ENCODE results near the gene MX1.

Gene MX1

DNA sequence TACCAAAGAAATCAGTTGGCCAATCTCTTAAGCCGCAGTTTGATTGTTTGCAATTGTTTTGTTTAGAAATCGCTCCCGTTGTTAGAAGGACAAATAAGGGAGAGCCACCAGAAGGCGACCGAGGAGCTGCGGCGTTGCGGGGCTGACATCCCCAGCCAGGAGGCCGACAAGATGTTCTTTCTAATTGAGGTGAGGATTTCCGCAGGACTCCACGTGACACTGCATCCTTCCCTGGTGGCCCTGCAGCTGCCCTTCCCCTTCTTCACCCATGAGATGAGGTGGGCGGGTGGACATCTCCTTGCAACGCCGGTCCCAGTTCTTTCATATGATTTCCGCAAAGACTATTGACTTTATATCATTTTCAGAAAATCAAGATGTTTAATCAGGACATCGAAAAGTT lies 27.2 kb upstream of the MX1 start:
- H3K4me3 ChIP-seq (ENCODE audit: control insufficient read depth in 1 of 7, extremely low read depth in 1 of 7, insufficient read depth in 4 of 7, low read depth in 2 of 7, low read length in 6 of 7) = no peak overlapping the region
- peaks cover 0 to 29% (median 3%) of the 10 kb centered on the region in 4 experiments for H3K36me3 ChIP-seq (ENCODE audit: control insufficient read depth in 4 of 4, insufficient read depth in 4 of 4, low read length in 3 of 4)
- no peak for DNase-seq
- no peaks in the 10 kb centered on the region for H3K9me3 ChIP-seq (ENCODE audit: control extremely low read depth in 1 of 5, control insufficient read depth in 4 of 5, insufficient read depth in 2 of 5, low read depth in 1 of 5, low read length in 4 of 5)
- peaks cover 13 to 21% (median 16%) of the 10 kb centered on the region in 4 experiments for H3K4me1 ChIP-seq (ENCODE audit: control extremely low read depth in 1 of 4, control insufficient read depth in 4 of 4, insufficient read depth in 4 of 4, low read length in 3 of 4)
- no peak overlapping the region for H3K27ac ChIP-seq (ENCODE audit: insufficient read depth in 1 of 2, low read depth in 1 of 2, low read length in 2 of 2, poor library complexity in 1 of 2, severe bottlenecking in 2 of 2)
- ChIA-PET CTCF (no interaction called here), POLR2A (no interaction called here)
- H3K27me3 ChIP-seq (replicated peaks in 2 of 5; ENCODE audit: control insufficient read depth in 4 of 5, insufficient read depth in 5 of 5, low read length in 4 of 5) = no peaks in the 10 kb centered on the region
- over 99% methylated on average over 11 of the region's 16 CpGs for WGBS (ENCODE audit: insufficient coverage)

GRCh38 chr21:41399246-41399800 lies 26.7 kb upstream of the MX1 start:
- POLR2A ChIA-PET = no interaction called here

DNA sequence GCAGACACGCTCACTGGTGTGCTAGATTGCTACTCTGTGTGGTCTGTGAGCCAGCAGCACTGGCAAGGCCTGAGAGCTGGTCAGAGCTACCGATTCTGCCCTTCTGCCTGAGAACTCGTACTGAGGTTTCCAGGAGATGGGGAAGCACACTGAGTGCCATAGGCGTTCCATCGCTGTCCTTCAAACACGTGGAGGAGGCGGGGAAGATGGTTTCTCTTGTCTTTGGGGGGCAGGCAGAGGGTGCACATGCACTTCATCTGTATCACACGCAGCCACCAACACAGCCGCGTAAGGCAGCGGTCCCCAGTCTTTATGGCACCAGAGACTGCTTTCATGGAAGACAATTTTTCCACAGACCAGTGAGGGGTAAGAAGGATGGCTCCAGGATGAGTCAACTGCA lies 23.8 kb upstream of the MX1 start:
- CTCF ChIA-PET = interaction anchor here (1.2 kb wide), 1 partner anchor 27 kb away, joined by 3 read pairs; no protein-coding TSS in a partner anchor

More at GRCh38 chr21:41399246-41399800, 26.7 kb upstream of the MX1 start:
- 100% methylated on average over 4 of the region's 7 CpGs for WGBS (ENCODE audit: insufficient coverage)
- Histone ChIP-seq H3K9me3 (ENCODE audit: control extremely low read depth in 1 of 5, control insufficient read depth in 4 of 5, insufficient read depth in 2 of 5, low read depth in 1 of 5, low read length in 4 of 5) (no peaks in the 10 kb centered on the region), H3K36me3 (ENCODE audit: control insufficient read depth in 4 of 4, insufficient read depth in 4 of 4, low read length in 3 of 4) (peaks cover 0 to 33% (median 3%) of the 10 kb centered on the region in 4 experiments), H3K4me3 (ENCODE audit: control insufficient read depth in 1 of 7, extremely low read depth in 1 of 7, insufficient read depth in 4 of 7, low read depth in 2 of 7, low read length in 6 of 7) (no peak overlapping the region), H3K27me3 (replicated peaks in 2 of 5; ENCODE audit: control insufficient read depth in 4 of 5, insufficient read depth in 5 of 5, low read length in 4 of 5) (no peaks in the 10 kb centered on the region), H3K4me1 (ENCODE audit: control extremely low read depth in 1 of 4, control insufficient read depth in 4 of 4, insufficient read depth in 4 of 4, low read length in 3 of 4) (peaks cover 13 to 21% (median 16%) of the 10 kb centered on the region in 4 experiments), H3K27ac (ENCODE audit: insufficient read depth in 1 of 2, low read depth in 1 of 2, low read length in 2 of 2, poor library complexity in 1 of 2, severe bottlenecking in 2 of 2) (no peak overlapping the region)
- DNase-seq = no peak
- CTCF ChIA-PET = interaction anchor here (1.2 kb wide), 1 partner anchor 115 kb away, joined by 4 read pairs; no protein-coding TSS in a partner anchor

DNA sequence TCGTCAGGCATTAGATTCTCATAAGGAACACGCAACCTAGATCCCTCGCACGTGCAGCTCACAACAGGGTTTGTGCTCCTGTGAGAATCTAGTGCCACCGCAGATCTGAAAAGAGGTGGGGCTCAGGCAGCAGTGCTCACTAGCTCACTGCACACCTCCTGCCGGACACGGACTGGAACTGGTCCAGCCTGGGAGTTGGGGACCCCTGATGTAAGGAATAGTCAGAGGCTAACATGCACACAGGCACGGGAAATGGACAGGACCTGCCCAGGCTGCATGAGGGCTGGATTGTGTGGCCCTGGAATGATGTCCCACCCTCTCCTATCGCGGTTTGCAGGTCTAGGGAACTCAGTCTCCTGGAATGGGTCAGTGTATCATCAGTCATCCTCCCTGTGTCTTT lies 23.2 kb upstream of the MX1 start:
- WGBS (ENCODE audit: insufficient coverage) = 100% methylated on average over 9 of the region's 10 CpGs
- no peak overlapping the region for H3K4me3 ChIP-seq (ENCODE audit: control insufficient read depth in 1 of 7, extremely low read depth in 1 of 7, insufficient read depth in 4 of 7, low read depth in 2 of 7, low read length in 6 of 7)
- H3K36me3 ChIP-seq (ENCODE audit: control insufficient read depth in 4 of 4, insufficient read depth in 4 of 4, low read length in 3 of 4) = peaks cover 0 to 36% (median 6%) of the 10 kb centered on the region in 4 experiments
- ChIA-PET CTCF (no interaction called here), POLR2A (no interaction called here)
- peaks cover 0 to 3% (median 0%) of the 10 kb centered on the region in 4 experiments for H3K4me1 ChIP-seq (ENCODE audit: control extremely low read depth in 1 of 4, control insufficient read depth in 4 of 4, insufficient read depth in 4 of 4, low read length in 3 of 4)
- no peaks in the 10 kb centered on the region for H3K9me3 ChIP-seq (ENCODE audit: control extremely low read depth in 1 of 5, control insufficient read depth in 4 of 5, insufficient read depth in 2 of 5, low read depth in 1 of 5, low read length in 4 of 5)
- H3K27ac ChIP-seq (ENCODE audit: insufficient read depth in 1 of 2, low read depth in 1 of 2, low read length in 2 of 2, poor library complexity in 1 of 2, severe bottlenecking in 2 of 2) = no peak overlapping the region
- no peaks in the 10 kb centered on the region for H3K27me3 ChIP-seq (replicated peaks in 2 of 5; ENCODE audit: control insufficient read depth in 4 of 5, insufficient read depth in 5 of 5, low read length in 4 of 5)
- no peak for DNase-seq

More for the DNA sequence above, 23.8 kb upstream of the MX1 start:
- H3K36me3 ChIP-seq (ENCODE audit: control insufficient read depth in 4 of 4, insufficient read depth in 4 of 4, low read length in 3 of 4) = peaks cover 0 to 33% (median 3%) of the 10 kb centered on the region in 4 experiments
- WGBS (ENCODE audit: insufficient coverage) = 97% methylated on average over 6 of the region's 11 CpGs
- peaks cover 3 to 9% (median 4%) of the 10 kb centered on the region in 4 experiments for H3K4me1 ChIP-seq (ENCODE audit: control extremely low read depth in 1 of 4, control insufficient read depth in 4 of 4, insufficient read depth in 4 of 4, low read length in 3 of 4)
- no peaks in the 10 kb centered on the region for H3K9me3 ChIP-seq (ENCODE audit: control extremely low read depth in 1 of 5, control insufficient read depth in 4 of 5, insufficient read depth in 2 of 5, low read depth in 1 of 5, low read length in 4 of 5)
- POLR2A ChIA-PET = no interaction called here
- no peak overlapping the region for H3K4me3 ChIP-seq (ENCODE audit: control insufficient read depth in 1 of 7, extremely low read depth in 1 of 7, insufficient read depth in 4 of 7, low read depth in 2 of 7, low read length in 6 of 7)
- no peak for DNase-seq
- H3K27me3 ChIP-seq (replicated peaks in 2 of 5; ENCODE audit: control insufficient read depth in 4 of 5, insufficient read depth in 5 of 5, low read length in 4 of 5) = no peaks in the 10 kb centered on the region
- no peak overlapping the region for H3K27ac ChIP-seq (ENCODE audit: insufficient read depth in 1 of 2, low read depth in 1 of 2, low read length in 2 of 2, poor library complexity in 1 of 2, severe bottlenecking in 2 of 2)

- WGBS (ENCODE audit: insufficient coverage) = 96% methylated on average over 9 of the region's 9 CpGs
- DNase-seq = no peak
- peaks cover 0 to 3% (median 0%) of the 10 kb centered on the region in 4 experiments for H3K4me1 ChIP-seq (ENCODE audit: control extremely low read depth in 1 of 4, control insufficient read depth in 4 of 4, insufficient read depth in 4 of 4, low read length in 3 of 4)
- H3K36me3 ChIP-seq (ENCODE audit: control insufficient read depth in 4 of 4, insufficient read depth in 4 of 4, low read length in 3 of 4) = peaks cover 0 to 42% (median 6%) of the 10 kb centered on the region in 4 experiments
- no peaks in the 10 kb centered on the region for H3K9me3 ChIP-seq (ENCODE audit: control extremely low read depth in 1 of 5, control insufficient read depth in 4 of 5, insufficient read depth in 2 of 5, low read depth in 1 of 5, low read length in 4 of 5)
- CTCF ChIA-PET = no interaction called here
- H3K27me3 ChIP-seq (replicated peaks in 2 of 5; ENCODE audit: control insufficient read depth in 4 of 5, insufficient read depth in 5 of 5, low read length in 4 of 5) = no peaks in the 10 kb centered on the region
- no peak overlapping the region for H3K4me3 ChIP-seq (ENCODE audit: control insufficient read depth in 1 of 7, extremely low read depth in 1 of 7, insufficient read depth in 4 of 7, low read depth in 2 of 7, low read length in 6 of 7)
- POLR2A ChIA-PET = no interaction called here
- no peak overlapping the region for H3K27ac ChIP-seq (ENCODE audit: insufficient read depth in 1 of 2, low read depth in 1 of 2, low read length in 2 of 2, poor library complexity in 1 of 2, severe bottlenecking in 2 of 2)
Measured at GRCh38 chr21:41403331-41403730, 22.7 kb upstream of the MX1 start.

- H3K36me3 ChIP-seq (ENCODE audit: control insufficient read depth in 4 of 4, insufficient read depth in 4 of 4, low read length in 3 of 4) = peaks cover 0 to 45% (median 7%) of the 10 kb centered on the region in 4 experiments
- CTCF ChIA-PET = no interaction called here
- WGBS (ENCODE audit: insufficient coverage) = 100% methylated on average over 10 of the region's 10 CpGs
Measured at GRCh38 chr21:41403966-41404365, 22.1 kb upstream of the MX1 start.

DNA sequence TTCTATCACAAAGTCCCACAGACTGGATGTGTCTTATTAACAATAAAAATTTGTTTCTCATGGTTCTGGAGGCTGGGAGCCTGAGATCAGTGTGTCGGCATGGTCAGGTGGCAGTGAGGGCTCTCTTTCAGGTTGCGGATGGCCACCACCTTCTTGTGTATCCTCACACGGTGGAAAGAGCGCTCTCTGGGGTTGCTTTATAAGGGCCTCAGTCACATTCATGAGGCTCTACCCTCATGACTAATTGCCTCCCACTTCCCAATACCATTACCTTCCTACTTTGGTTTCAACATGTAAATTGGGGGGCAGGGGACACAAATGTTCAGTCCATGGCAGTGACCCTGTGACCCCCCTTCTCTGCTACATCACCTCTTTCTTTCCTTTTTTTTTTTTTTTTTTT lies 20.7 kb upstream of the MX1 start:
- 100% methylated on average over 3 of the region's 4 CpGs for WGBS (ENCODE audit: insufficient coverage)
- no peak overlapping the region for H3K27ac ChIP-seq (ENCODE audit: insufficient read depth in 1 of 2, low read depth in 1 of 2, low read length in 2 of 2, poor library complexity in 1 of 2, severe bottlenecking in 2 of 2)
- H3K27me3 ChIP-seq (replicated peaks in 2 of 5; ENCODE audit: control insufficient read depth in 4 of 5, insufficient read depth in 5 of 5, low read length in 4 of 5) = no peaks in the 10 kb centered on the region
- ChIA-PET CTCF (interaction anchor here (2.1 kb wide), 1 partner anchor 123 kb away, joined by 5 read pairs; no protein-coding TSS in a partner anchor), POLR2A (no interaction called here)
- no peak for DNase-seq
- H3K4me1 ChIP-seq (ENCODE audit: control extremely low read depth in 1 of 4, control insufficient read depth in 4 of 4, insufficient read depth in 4 of 4, low read length in 3 of 4) = peaks cover 0 to 3% (median 0%) of the 10 kb centered on the region in 4 experiments
- H3K9me3 ChIP-seq (ENCODE audit: control extremely low read depth in 1 of 5, control insufficient read depth in 4 of 5, insufficient read depth in 2 of 5, low read depth in 1 of 5, low read length in 4 of 5) = peaks cover 0 to 5% (median 0%) of the 10 kb centered on the region in 5 experiments
- H3K36me3 ChIP-seq (ENCODE audit: control insufficient read depth in 4 of 4, insufficient read depth in 4 of 4, low read length in 3 of 4) = peaks cover 0 to 49% (median 9%) of the 10 kb centered on the region in 4 experiments
- no peak overlapping the region for H3K4me3 ChIP-seq (ENCODE audit: control insufficient read depth in 1 of 7, extremely low read depth in 1 of 7, insufficient read depth in 4 of 7, low read depth in 2 of 7, low read length in 6 of 7)

More at GRCh38 chr21:41403966-41404365, 22.1 kb upstream of the MX1 start:
- no peak overlapping the region for H3K27ac ChIP-seq (ENCODE audit: insufficient read depth in 1 of 2, low read depth in 1 of 2, low read length in 2 of 2, poor library complexity in 1 of 2, severe bottlenecking in 2 of 2)
- H3K4me3 ChIP-seq (ENCODE audit: control insufficient read depth in 1 of 7, extremely low read depth in 1 of 7, insufficient read depth in 4 of 7, low read depth in 2 of 7, low read length in 6 of 7) = no peak overlapping the region
- POLR2A ChIA-PET = no interaction called here
- H3K9me3 ChIP-seq (ENCODE audit: control extremely low read depth in 1 of 5, control insufficient read depth in 4 of 5, insufficient read depth in 2 of 5, low read depth in 1 of 5, low read length in 4 of 5) = no peaks in the 10 kb centered on the region
- no peak for DNase-seq
- H3K4me1 ChIP-seq (ENCODE audit: control extremely low read depth in 1 of 4, control insufficient read depth in 4 of 4, insufficient read depth in 4 of 4, low read length in 3 of 4) = peaks cover 0 to 3% (median 0%) of the 10 kb centered on the region in 4 experiments
- no peaks in the 10 kb centered on the region for H3K27me3 ChIP-seq (replicated peaks in 2 of 5; ENCODE audit: control insufficient read depth in 4 of 5, insufficient read depth in 5 of 5, low read length in 4 of 5)
